Small intestine (tissue), 7 donors: ENCODE data around the gene TSR1. TPM values are rescaled to one million over a fixed set of nuclear protein-coding genes. Genes with fewer than 3 reads are reported as not detected.

Experiments used
- DNase-seq, 2 donors: peaks; one replicate each; pipeline versions ENCODE4 v3.0.0 to v3.0.0-alpha.2; 2013
- FAIRE-seq: peaks from 2 replicates; lab custom pipeline; 2012; peaks lifted over from hg19 to GRCh38; lab: Jason Lieb, UNC
- H3K27ac ChIP-seq, 3 donors: one replicate each; pipeline ENCODE4 v1.5.1; 2013; ENCODE audit warnings: low read length in 2 of 3, mild to moderate bottlenecking in 2 of 3, control low read depth in 1 of 3, inconsistent platforms in 1 of 3, low read depth in 1 of 3, moderate library complexity in 1 of 3
- H3K27me3 ChIP-seq, 3 donors: one replicate each; pipeline ENCODE4 v1.6.1; 2013; ENCODE audit warnings: low read length in 3 of 3, inconsistent platforms in 1 of 3; ENCODE audit not compliant: control insufficient read depth in 3 of 3, insufficient read depth in 3 of 3
- H3K36me3 ChIP-seq, 3 donors: one replicate each; pipeline ENCODE4 v1.6.1; 2013; ENCODE audit warnings: low read length in 3 of 3, inconsistent platforms in 1 of 3, low read depth in 1 of 3, mild to moderate bottlenecking in 1 of 3, moderate library complexity in 1 of 3; ENCODE audit not compliant: control insufficient read depth in 3 of 3, insufficient read depth in 2 of 3
- H3K4me1 ChIP-seq, 3 donors: one replicate each; pipeline ENCODE4 v1.6.1; 2013; ENCODE audit warnings: low read length in 2 of 3, inconsistent platforms in 1 of 3, low read depth in 1 of 3, mild to moderate bottlenecking in 1 of 3, moderate library complexity in 1 of 3; ENCODE audit not compliant: control insufficient read depth in 3 of 3, insufficient read depth in 2 of 3
- H3K4me3 ChIP-seq, 3 donors: one replicate each; pipeline ENCODE4 v1.5.1; 2013; ENCODE audit warnings: low read length in 3 of 3, control low read depth in 1 of 3, inconsistent platforms in 1 of 3, low read depth in 1 of 3, mild to moderate bottlenecking in 1 of 3, moderate library complexity in 1 of 3
- H3K9me3 ChIP-seq, 2 donors: one replicate each; pipeline ENCODE4 v1.6.1; 2013; ENCODE audit warnings: low read depth in 1 of 2, low read length in 1 of 2; ENCODE audit not compliant: control insufficient read depth in 2 of 2, insufficient read depth in 1 of 2
- WGBS, 3 donors: extraction: QIAGEN DNeasy Blood & Tissue Kit; methylation state at CpG; one replicate each; pipeline ENCODE4 v1.1.7; 2013; 5-methylcytosine and 5-hydroxymethylcytosine counted together
- polyA plus RNA-seq, 4 donors: library from polyadenylated mRNA; stranded (reverse) in 3 of 4; unstranded in 1 of 4; fragments of 200-250 nt in 3 of 4; fragments of 120-200 nt in 1 of 4; gene quantifications; one replicate each; pipeline versions ENCODE4 v1.2.1 to v1.2.3, GENCODE V29; 2013
- donor health status: healthy with polysubstance abuse.
- donor health status: control.
- donor health status: control.
- donor health status: Bipolar disorder and iron deficiency.
- donor health status: healthy.

The TSR1 gene
- polyA plus RNA-seq, 4 donors: 4.5 to 20.8 (median 11.7) TPM

GRCh38 chr17:2275722-2276121 lies 60.5 kb downstream of the TSR1 start:
- no peaks in the 10 kb centered on the region for H3K27me3 ChIP-seq
- no peak for FAIRE-seq
- WGBS, 3 donors: 69 to 71% (median 70%) methylated on average over 1 of the region's 1 CpG
- no peaks in the 10 kb centered on the region for H3K4me1 ChIP-seq
- no peak overlapping the region for H3K27ac ChIP-seq
- H3K9me3 ChIP-seq: no peaks in the 10 kb centered on the region
- peaks cover 5 to 49% (median 9%) of the 10 kb centered on the region in 3 donors for H3K36me3 ChIP-seq
- DNase-seq: no peak
- no peak overlapping the region for H3K4me3 ChIP-seq

- H3K4me3 ChIP-seq: no peak overlapping the region
- 51 to 73% (median 70%) methylated on average over 2 of the region's 2 CpGs for WGBS, 3 donors
- no peak overlapping the region for H3K27ac ChIP-seq
- no peaks in the 10 kb centered on the region for H3K4me1 ChIP-seq
- DNase-seq (no peak), FAIRE-seq (no peak)
- peaks cover 3 to 43% (median 6%) of the 10 kb centered on the region in 3 donors for H3K36me3 ChIP-seq
- no peaks in the 10 kb centered on the region for H3K9me3 ChIP-seq
- H3K27me3 ChIP-seq: no peaks in the 10 kb centered on the region
These were observed 61.8 kb downstream of the TSR1 start for GRCh38 chr17:2274414-2274813.

Other genes starting within 250 kb of the TSR1 start
- 10 to 100 TPM; 15.9 to 17.1 (median 16.4) TPM for gene SMG6, start 32.7 kb downstream of the TSR1 start, polyA plus RNA-seq
- 1 to 10 TPM; 2.2 to 8.3 (median 4.7) TPM for gene SRR, start 32.5 kb downstream of the TSR1 start, polyA plus RNA-seq
- gene SGSM2, start 1.0 kb upstream of the TSR1 start, polyA plus RNA-seq: 10 to 100 TPM; 32.2 to 55.9 (median 40.3) TPM
- gene MNT, start 64.6 kb upstream of the TSR1 start, polyA plus RNA-seq: 10 to 100 TPM in 2 of 4 donors, 1 to 10 TPM in 2; 4.2 to 18.9 (median 8.1) TPM
- gene METTL16, start 175.4 kb upstream of the TSR1 start, polyA plus RNA-seq: 10 to 100 TPM; 10.7 to 25.2 (median 12.9) TPM